Stimulated activated CD8-positive, alpha-beta memory T cell treated with anti-CD3 and anti-CD28 coated beads, Interleukin-15, amount 100 ng/mL, for 24 hours (primary cell): Measurements from ENCODE around the gene TRIM40.
"Not testable (repeated sequence)": the region's sequence is repeated elsewhere in the genome, so short reads cannot be mapped to it uniquely, and the experiment has no call there.

Experiments
- DNase-seq: peaks from one replicate; pipeline ENCODE4 v3.0.0-alpha.2; 2020; ENCODE audit warnings: low read depth

TRIM40 gene

GRCh38 chr6:30113003-30113759 is 22.8 kb upstream of the TRIM40 start, which contains the start of gene TRIM31:
Gene TRIM31 (minus strand): TSS chr6:30113090. CDS start chr6:30112805, 285 bp downstream.
- DNase-seq, result no peak

- DNase-seq, result no peak
Measured at GRCh38 chr6:30113841-30114240, 22.1 kb upstream of the TRIM40 start.

- DNase-seq, result no peak
Measured at GRCh38 chr6:30116724-30117123, 19.2 kb upstream of the TRIM40 start.

- DNase-seq, result not testable (repeated sequence)
Measured at GRCh38 chr6:30118691-30119090, 17.2 kb upstream of the TRIM40 start.

- no peak for DNase-seq
Measured at GRCh38 chr6:30121446-30122366, 14.2 kb upstream of the TRIM40 start.

GRCh38 chr6:30122515-30122914 is 13.4 kb upstream of the TRIM40 start:
- DNase-seq, result no peak

- no peak for DNase-seq
Measured at GRCh38 chr6:30127238-30128093, 8.5 kb upstream of the TRIM40 start.

GRCh38 chr6:30129265-30130178 is 6.4 kb upstream of the TRIM40 start:
- no peak for DNase-seq

GRCh38 chr6:30130179-30130679 is 5.7 kb upstream of the TRIM40 start:
- DNase-seq, result no peak

- no peak for DNase-seq
Measured at GRCh38 chr6:30130887-30131862, 4.8 kb upstream of the TRIM40 start.

- no peak for DNase-seq
Measured at GRCh38 chr6:30131947-30132497, 3.9 kb upstream of the TRIM40 start.

- DNase-seq, result no peak
Measured at GRCh38 chr6:30135147-30135546, 793 bp upstream of the TRIM40 start.

GRCh38 chr6:30136570-30137286 is 788 bp downstream of the TRIM40 start:
- DNase-seq, result no peak

GRCh38 chr6:30140240-30140639 is 4.3 kb downstream of the TRIM40 start:
- DNase-seq, result not testable (repeated sequence)

- DNase-seq, result no peak
Measured at GRCh38 chr6:30142665-30143064, 6.7 kb downstream of the TRIM40 start.

- no peak for DNase-seq
Measured at GRCh38 chr6:30143780-30144179, 7.8 kb downstream of the TRIM40 start.

GRCh38 chr6:30144811-30145210 is 8.9 kb downstream of the TRIM40 start:
- DNase-seq, result no peak

- no peak for DNase-seq
Measured at GRCh38 chr6:30145818-30146217, 9.9 kb downstream of the TRIM40 start.

- no peak for DNase-seq
Measured at GRCh38 chr6:30147096-30147495, 11.2 kb downstream of the TRIM40 start.
